ENCODE results near the gene ZRANB1.
"Not testable (repeated sequence)": the region's sequence is repeated elsewhere in the genome, so short reads cannot be mapped to it uniquely, and the experiment has no call there.

Gene ZRANB1

DNA sequence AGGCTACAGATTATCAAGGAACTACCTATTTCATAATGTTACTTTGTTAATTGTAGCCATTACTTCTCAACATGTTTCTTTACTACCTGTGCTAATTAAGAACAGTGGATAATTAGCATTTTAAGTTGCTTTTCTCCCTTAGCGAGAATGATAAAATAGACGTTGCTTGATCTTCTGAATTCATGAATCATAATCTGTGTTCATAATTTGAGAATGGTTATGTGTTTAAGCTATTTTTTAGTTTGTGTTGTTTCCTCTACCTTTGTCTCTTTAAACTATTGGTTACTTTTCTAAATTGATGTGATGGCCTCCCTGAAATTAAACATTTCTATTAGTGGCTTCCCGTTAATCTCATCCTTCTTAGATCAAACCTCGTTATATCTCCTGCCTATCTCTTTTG, at the start of gene ZRANB1:
ZRANB1 (plus strand) TSS at position 301 of the 400 bp plus-strand sequence. CDS start 371 bp downstream, outside the sequence.
- DNase-seq = no peak

- DNase-seq = no peak
These were observed 49.0 kb upstream of the ZRANB1 start for GRCh38 chr10:124892905-124893304.

DNA sequence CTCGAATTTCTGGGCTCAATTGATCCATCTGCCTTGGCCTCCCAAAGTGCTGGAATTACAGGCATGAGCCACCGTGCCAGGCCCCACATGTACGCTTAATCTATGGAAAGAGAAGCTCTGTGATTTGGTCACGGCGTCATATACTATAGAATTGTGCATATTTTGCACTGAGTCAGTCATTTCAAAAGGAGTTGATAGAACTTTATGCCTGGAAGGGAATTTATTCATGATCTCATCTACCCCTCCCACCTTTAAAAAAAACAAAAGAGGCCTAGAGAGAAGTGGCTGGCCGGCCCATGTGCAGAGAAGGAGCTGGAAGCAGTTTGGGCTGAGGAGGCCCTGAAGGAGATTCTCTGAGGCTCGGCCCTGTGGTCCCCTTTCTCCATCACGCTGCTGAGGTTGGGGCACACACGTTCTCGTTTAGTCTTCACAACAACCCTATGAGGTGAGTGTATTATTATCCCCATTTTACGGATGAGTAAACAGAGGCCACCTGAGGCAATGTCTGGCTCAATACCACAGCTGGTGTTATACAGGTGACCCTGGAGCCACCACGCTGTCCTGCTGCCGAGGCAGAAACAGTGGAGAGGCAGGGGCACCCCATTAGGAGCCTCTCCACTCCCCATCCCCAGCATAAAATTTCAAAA, 47.2 kb upstream of the ZRANB1 start:
- no peak for DNase-seq

DNA sequence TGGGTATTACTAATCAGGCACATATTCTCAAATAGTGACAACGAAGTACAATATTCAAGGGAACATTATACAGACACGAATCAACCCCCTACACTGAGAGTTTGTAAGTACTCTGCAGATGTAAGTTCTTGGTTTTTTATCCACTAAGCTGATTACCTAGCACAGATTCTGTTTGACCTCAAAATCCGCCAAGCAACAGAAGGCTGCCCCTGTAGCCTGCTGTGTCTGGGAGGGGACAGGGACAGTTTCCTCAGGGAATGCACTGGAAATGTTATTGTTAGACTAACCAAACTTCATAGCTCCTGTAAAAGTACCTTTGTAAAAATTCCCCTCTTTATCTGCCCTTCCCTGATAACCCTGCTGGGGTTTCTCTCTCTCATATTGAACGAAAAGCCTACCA, 45.2 kb upstream of the ZRANB1 start:
- DNase-seq = no peak

GRCh38 chr10:124898471-124898870, 43.5 kb upstream of the ZRANB1 start:
- no peak for DNase-seq

- no peak for DNase-seq
These were observed 42.8 kb upstream of the ZRANB1 start for GRCh38 chr10:124899151-124899550.

DNA sequence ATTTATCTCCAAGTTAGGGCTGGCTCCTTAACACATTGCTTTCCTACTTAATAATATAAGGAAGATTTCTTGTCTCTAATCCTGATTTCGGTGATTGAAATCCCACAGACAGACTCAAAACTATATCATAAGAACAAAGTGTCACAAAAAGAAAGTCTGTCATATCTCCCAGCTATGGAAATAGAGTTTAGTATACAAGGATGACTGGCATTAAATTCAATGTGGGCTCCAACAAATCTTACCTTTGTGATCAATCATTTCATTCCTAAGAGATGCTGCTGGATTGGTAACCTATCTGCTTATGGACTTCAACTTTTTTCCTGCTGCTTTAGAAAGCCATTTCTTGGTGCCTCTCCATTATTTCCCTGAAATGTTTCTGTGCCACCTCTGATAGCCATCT, 39.5 kb upstream of the ZRANB1 start:
- DNase-seq = no peak

DNA sequence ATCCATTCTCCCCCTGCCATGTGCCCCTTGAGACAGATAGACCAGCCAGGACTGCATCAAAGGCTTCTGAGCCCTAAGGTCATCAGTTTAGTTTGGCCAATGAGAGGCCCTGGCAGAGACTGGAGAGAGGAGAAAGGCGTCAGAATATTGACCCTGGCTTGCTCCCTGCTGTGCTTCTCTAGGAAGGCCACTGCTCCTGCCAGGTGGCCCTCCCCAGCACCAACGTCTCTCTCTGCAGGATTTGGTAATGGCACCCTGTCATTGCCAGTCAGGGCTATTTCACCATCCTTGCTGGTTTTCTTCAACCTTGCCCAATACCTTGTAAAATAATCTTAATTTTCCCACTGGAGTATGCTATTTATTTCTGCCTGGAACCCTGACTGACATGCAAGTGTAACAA, 38.8 kb upstream of the ZRANB1 start:
- no peak for DNase-seq

DNA sequence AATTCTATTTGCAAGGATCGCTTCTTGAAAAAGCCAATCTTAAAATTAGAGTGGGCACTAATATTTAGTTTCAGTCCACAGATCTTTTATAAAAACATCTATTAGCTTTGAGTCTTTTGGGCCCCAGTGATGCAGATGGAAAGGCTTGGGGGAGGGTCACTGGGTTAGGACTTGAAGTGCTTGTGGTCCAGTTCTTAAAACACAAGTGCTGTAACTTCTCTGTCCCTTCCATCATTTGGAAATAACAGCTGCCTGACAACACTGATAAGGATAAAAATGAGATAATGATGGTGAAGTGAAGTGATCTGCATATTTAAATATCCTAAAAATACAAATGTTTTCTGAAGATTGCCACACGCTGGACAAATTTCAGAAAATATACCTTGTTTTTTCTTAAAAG, 37.1 kb upstream of the ZRANB1 start:
- DNase-seq = no peak

DNA sequence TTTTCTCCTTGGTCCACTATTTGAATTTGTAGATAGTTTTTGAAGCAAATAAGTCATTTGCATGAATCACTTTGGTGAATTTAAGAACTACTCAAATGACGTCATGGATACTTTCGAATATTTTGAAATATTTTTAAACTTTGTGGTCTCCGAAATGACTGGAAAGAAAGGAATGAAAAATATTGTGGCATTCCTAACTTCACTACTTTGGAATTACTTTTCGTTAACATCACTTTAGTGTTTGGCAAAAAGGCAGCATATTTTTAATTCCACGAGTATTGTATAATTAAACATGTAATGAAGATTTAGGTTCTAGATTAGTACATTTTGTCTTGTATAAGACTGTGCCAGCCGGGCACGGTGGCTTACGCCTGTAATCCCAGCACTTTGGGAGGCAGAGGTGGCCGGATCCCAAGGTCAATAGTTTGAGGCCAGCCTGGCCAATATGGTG, 35.3 kb upstream of the ZRANB1 start:
- DNase-seq = no peak

GRCh38 chr10:124909563-124909962, 32.4 kb upstream of the ZRANB1 start:
- no peak for DNase-seq

GRCh38 chr10:124911124-124912067, 30.5 kb upstream of the ZRANB1 start:
- no peak for DNase-seq

- DNase-seq = no peak
These were observed 29.6 kb upstream of the ZRANB1 start for GRCh38 chr10:124912101-124912886.

DNA sequence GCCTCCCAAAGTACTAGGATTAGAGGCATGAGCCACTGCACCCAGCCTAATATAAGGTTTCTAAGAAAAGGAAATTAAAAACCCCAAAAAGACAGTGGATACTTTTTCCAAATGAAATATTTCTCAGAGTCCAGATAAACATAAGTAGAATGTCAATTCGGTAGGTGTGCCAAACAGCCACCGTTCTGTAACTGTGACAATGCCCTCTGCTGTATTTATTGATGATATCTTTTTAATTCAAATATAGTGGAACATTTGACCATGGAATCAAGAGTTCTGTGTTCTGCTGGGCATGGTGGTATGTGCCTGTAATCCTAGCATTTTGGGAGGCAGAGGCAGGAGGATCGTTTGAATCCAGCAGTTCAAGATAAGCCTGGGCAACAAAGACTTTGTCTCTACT, 28.8 kb upstream of the ZRANB1 start:
- DNase-seq = no peak

DNA sequence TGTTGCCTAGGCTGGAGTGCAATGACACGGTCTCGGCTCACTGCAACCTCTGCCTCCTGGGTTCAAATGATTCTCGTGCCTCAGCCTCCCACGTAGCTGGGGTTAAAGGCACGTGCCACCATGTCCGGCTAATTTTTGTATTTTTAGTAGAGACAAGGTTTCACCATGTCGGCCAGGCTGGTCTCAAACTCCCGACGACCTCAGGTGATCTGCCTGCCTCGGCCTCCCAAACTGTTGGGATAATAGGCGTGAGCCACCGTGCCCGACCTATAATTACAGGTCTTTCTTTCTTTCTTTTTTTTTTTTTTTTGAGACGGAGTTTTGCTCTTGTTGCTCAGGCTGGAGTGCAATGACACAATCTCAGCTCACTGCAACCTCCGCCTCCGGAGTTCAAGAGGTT, 27.5 kb upstream of the ZRANB1 start:
- DNase-seq = not testable (repeated sequence)

DNA sequence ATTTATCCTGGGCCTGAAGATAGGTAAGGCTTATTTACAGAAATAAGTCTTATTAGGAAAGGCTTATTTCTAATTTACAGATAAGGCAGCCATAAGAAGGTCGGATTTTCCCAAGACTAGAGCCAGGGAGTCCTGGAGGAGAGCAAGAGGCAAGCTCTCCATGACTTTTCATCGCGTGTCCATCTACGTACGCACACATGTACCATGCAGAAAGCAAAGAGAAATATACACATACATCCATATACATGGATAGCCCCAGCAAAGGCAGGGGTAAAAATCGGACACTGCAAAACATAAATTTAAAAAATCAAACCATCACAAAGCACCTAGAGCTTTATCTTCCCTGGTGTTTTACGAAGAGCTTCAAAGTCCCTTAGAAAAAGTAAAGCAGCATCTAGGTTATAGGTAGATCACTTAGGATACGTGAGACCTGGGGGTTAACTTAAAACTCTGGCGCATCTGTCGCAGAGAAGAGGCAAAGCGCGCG, 25.8 kb upstream of the ZRANB1 start:
- no peak for DNase-seq

DNA sequence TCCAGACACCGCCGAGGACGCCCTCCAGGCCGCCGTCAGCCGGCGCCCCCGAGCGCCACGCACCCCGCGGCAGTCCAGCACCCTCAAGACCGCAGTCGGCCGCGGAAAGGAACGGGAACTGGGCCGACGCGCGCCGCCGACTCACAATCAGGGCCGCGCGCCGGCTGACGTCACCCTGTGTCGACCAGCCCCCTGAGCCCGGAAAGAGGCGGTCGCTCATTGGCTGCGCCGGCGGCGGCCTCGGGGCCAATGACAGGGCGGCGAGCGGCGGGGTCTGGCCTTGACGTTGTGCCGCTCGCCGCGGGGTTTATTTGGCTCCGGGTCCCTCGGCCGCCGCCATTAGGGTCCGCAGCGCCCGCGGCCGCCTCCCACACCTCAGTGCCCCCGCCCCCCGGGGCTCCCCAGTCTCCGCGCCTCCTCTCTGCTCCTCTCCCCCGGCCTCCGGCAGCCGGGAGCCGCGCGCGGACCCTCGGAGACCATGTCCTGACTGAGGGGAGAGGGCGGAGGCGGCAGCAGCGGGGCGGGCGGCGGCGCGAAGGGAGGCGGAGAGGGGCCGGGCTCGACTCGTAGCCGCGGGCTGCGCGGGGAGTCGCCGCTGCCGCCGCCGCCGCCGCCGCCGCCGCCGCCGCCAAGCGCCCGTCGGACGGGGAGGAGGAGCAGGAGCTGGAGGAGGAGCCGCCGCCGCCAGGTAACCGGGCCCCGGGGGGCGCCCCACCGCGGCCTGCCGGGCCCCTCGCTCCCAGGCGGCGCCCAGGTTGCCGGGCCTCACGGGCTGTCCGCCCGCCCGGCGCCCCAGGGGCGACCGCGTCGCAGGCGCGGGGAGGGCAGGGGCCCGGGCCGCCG, 25.1 kb upstream of the ZRANB1 start:
- peak; percentile 96 to 97 for DNase-seq

- DNase-seq = peak; percentile 24 to 28
These were observed 24.3 kb upstream of the ZRANB1 start for GRCh38 chr10:124917428-124918190.

DNA sequence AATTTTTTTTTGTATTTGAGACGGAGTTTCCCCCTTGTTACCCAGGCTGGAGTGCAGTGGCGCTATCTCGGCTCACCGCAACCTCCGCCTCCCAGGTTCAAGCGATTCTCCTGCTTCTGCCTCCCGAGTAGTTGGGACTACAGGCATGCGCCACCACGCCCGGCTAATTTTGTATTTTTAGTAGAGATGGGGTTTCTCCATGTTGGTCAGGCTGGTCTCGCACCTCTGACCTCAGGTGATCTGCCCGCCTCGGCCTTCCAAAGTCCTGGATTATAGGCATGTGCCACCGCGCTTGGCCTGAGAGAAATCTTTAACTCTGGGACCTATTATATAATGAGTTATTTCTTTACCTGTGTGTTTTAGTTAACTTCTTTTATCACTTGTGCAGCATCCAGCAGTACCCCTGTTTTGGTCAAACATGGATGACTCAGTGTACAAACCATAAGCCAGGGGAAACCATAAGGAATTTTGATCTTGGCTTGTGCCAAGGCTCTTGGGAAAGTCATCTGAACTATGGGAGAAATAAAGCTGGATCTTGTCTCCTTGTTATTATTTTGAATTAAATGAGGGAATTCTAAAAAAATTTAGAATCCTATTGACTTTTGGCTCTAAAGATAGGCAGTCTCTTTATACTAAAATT, 23.6 kb upstream of the ZRANB1 start:
- no peak for DNase-seq

DNA sequence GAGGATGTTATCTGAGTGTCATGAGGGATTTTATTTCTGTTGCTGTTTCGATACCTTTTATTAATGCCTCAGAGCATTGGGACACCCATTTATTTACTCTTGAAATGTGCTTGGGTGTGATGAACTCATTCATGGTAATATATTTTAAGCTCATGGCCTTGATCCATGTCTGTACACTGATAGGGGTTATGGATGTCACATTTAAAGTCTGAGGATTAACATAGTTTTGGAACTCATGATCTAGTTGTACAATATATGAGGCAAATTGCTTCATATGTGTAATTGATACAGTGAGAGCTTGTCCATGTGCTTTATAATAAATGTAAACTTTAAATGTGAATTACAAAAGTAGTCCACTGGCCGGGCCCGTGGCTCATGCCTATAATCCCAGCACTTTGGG, 23.0 kb upstream of the ZRANB1 start:
- DNase-seq = no peak

GRCh38 chr10:124921261-124921660, 20.7 kb upstream of the ZRANB1 start:
- DNase-seq = no peak
